HG03064 (cell line): ENCODE measurements around the gene OLR1.

Experiments used
- ATAC-seq: cut with Tn5 transposase; IDR thresholded peaks from one replicate; pipeline ENCODE4 v1.9.1; 2021; ENCODE audit warnings: low read depth; ENCODE audit not compliant: unreplicated experiment

Gene OLR1

GRCh38 chr12:10154145-10154496 lies 17.8 kb downstream of the OLR1 start:
- ATAC-seq = no peak

GRCh38 chr12:10153271-10154144 lies 18.4 kb downstream of the OLR1 start:
- peak; percentile 48 for ATAC-seq

DNA sequence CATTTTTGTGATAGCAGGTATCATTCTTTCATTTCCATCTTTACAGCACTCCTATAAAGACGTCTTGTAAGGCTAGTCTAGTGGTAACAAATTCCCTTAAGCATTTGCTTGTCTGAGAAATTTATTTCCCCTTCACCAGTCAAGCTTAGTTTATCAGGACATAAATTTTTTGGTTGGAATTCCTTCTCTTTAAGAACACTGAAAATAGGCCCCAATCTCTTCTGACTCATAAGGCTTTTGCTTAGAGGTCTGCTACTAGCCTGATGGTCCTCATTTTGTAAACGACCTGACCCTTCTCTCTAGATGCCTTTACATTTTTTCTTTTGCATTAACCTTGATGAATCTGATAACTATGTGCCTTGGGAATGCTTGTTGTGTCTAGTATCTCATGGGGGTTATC lies 20.3 kb downstream of the OLR1 start:
- no peak for ATAC-seq

DNA sequence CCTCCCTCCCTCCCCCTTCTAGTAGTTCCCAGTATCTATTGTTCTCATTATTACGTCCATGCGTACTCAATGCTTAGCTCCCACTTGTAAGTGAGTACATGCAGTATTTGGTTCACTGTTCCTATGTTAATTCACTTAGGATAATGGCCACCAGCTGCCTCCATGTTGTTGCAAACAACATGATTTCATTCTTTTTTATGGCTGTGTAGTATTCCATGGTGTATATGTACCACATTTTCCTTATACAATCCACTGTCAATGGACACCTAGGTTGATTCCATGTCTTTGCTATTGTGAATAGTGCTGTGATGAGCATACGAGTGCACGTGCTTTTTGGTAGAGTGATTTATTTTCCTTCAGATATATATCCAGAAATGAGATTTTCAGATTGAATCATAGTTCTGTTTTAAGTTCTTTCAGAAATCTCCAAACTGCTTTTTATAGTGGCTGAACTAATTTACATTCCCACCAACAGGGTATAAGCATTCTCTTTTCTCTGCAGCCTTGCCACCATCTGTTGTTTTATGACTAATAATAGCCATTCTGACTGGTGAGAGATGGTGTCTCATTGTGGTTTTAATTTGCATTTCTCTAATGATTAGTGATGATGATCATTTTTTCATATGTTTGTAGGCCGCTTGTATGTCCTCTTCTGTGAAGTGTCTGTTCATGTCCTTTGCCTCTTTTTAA lies 24.1 kb downstream of the OLR1 start:
- ATAC-seq = peak; percentile 74

DNA sequence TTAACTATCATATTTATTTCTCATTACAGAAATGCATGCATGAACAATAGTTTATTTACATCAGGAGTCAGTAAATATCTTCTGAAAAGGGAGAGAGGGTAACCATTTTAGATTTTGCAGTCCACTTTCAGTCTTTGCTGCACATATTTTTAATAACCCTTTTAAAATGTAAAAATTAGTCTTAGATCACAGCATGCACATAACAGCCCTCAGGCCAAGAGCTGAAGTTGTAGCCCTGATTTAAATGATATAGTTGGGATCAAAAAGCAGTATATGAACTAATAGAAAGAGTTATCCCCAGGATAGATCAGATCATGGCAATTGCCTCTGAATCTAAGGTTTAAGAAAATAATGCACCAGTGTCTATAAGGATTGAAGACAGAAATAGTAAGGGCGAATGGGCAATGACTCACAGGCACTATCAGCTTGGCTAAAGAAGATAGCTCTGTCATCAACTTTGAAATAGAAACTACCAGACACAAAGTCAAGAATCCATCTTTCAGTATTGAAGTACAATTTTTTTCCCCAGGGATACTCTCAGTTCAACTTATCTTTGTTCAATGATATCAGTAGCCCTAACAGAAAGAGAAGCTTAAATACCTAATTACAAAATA lies 28.8 kb downstream of the OLR1 start:
- ATAC-seq = no peak

- no peak for ATAC-seq
These were observed 31.9 kb downstream of the OLR1 start for GRCh38 chr12:10140001-10140400.

GRCh38 chr12:10136637-10137205 lies 35.2 kb downstream of the OLR1 start:
- ATAC-seq = no peak

DNA sequence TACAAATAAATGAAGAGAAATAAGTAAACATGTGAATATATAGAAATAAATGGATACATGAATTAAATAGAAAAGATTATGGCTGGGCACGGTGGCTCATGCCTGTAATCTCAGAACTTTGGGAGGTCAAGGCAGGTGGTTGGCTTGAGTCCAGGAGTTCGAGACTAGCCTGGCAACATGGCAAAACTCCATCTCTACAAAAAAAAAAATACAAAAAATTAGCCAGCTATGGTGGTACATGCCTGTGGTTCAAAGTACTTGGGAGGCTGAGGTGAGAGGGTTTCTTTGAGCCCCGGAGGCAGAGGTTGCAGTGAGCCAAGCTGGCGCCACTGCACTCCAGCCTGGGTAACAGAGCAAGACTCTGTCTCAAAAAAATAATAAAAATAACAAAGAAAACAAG lies 36.8 kb downstream of the OLR1 start:
- ATAC-seq = no peak

GRCh38 chr12:10132850-10133370 lies 39.0 kb downstream of the OLR1 start:
- no peak for ATAC-seq

DNA sequence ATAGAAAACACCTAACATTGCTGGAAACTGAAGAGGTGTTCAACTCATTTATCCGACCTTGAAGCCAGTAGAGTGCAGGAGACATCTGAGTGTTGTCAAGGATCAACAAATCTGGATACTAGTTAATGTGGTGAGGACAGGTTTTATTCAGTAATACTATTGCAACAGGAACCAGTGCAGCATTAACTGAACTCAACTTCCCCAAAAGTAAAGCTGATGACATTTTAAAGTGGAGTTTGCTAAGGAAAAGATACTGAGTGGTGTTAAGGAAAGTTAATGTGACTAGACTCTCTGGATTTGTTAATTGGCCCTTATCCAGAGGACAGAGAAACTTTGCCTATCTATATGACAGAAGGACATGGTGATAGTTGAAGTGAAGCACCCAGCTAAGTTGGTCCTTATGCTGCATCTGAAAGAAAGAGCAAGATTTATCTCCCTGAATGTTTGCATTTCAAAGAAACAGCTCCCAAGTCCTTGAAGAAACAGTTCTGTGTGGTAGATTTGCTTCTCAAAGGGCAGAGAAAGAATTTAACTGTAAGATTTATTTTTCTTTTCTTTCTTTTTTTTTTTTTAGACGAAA lies 40.7 kb downstream of the OLR1 start:
- ATAC-seq = no peak

- ATAC-seq = peak; percentile 71
These were observed 41.9 kb downstream of the OLR1 start, which contains the start of gene CLEC7A for GRCh38 chr12:10130042-10130441. CLEC7A (minus strand) TSS chr12:10130199; CDS start chr12:10130082, 117 bp downstream.

DNA sequence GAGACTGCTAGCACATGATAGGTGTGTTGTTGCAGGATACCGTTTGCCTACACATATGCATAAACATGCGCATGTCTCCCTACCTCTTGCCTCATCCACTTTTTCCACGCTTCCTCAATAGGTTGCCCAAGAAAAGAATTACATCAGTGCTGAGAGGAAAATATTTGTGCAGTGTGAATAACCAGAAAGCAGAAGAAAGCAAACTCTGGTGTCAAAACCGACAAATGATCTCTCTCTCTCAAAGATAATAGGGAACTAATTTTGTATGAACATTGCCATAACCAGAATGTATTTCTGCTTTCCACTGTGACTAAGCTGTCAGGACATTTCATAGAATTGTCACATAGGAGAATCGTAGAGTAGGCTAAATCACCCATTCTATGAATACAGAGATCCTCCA lies 43.2 kb downstream of the OLR1 start:
- ATAC-seq = no peak

DNA sequence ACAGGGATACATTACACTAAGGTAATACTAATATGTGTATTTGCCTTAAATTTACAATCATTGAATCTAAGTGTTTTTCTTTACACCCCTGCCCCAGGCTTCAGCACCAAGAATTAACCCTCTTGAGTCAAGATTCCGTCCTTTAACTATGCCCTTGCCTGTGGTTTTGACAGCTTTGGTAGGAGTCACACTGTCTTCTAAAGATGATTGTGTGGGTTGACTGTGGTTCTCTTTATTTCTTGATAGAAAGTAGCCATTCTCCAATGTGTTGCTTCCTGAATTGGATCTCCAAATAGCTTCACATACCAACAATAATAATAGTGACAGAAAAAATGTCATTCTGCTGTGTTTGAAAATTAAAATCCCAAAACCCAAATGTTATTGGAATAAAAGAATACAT lies 45.5 kb downstream of the OLR1 start:
- no peak for ATAC-seq

GRCh38 chr12:10122689-10123088 lies 49.2 kb downstream of the OLR1 start:
- no peak for ATAC-seq

- ATAC-seq = no peak
These were observed 50.7 kb downstream of the OLR1 start for GRCh38 chr12:10121278-10121677.

DNA sequence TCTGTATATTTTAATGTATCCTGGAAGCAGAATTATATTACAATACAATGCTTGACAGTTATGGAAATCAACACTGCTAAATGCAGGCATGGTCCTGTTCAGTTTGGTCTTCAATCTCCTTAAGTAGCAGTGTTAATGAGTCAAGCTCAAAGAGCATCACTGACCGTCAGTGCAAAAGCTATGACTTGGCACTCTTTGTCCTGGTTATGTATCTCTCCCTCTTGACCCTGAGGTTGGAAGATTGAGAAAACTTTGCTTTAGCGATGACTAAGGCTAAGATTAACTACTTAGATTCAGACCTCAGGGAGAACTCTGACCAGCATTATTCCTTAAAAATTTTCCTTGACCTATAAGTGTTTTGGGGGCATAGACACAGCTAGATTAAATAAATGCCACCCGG lies 52.9 kb downstream of the OLR1 start:
- no peak for ATAC-seq

DNA sequence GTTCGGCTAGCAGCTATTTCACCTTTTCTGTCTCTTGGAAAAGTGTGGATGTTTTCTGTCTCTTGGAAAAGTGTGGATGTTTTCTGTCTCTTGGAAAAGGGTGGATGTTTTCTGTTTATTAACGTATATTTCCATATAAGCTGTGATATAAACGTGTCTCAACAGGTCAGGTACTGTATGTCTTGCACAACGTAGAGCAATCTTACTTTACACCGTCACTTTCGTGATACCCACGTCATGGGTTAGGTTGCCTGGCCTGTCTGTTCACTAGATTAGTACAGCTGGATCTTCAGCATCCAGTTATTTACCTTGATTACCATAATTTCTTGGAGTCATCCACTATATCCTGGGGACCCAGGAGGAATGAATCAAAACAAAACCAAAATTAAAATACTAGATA lies 56.0 kb downstream of the OLR1 start:
- ATAC-seq = no peak

GRCh38 chr12:10115311-10115710 lies 56.6 kb downstream of the OLR1 start:
- no peak for ATAC-seq

- no peak for ATAC-seq
These were observed 58.0 kb downstream of the OLR1 start for GRCh38 chr12:10113920-10114319.

DNA sequence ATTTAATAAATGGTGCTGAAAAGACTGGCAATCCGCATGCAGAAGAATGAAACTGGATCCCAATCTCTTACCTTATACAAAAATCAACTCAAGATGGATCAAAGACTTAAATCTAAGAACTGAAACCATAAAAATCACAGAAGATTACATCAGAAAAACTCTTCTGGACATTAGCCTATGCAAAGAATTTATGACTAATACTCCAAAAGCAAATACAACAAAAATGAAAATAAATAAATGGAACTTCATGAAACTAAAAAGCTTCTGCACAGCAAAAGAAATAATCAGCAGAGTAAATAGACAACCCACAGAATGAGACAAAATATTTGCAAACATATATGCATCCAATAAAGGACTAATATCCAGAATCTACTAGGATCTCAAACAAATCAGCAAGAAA lies 58.9 kb downstream of the OLR1 start:
- ATAC-seq = no peak

DNA sequence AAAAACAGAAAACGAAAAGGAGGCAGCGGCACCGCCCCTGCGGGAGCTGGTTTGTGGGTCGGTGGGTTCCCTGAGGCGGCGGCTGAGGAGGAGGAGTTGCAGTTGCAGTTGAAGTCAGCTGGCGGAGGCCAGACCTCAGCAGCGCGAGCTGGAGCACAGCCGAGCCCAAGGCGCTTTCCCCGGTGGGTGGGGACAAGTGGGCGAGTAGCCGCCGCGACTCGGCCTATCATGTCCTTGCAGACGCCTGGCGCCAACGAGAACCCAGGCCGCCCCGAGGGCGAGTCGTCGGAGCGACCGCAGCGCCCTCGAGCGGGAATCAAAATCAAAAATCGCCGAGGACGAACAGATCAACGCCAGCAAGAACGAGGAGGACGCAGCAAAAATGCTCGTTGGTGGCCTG lies 60.5 kb downstream of the OLR1 start:
- ATAC-seq = no peak
